Measurements from ENCODE around the gene MPPED2.

The MPPED2 gene

GRCh38 chr11:30586251-30587144 is at the start of gene MPPED2:
Gene MPPED2, minus strand, starts transcription at chr11:30586353. Its CDS starts 5,980 bp downstream, at chr11:30580373.
- peak; percentile 55 for DNase-seq (ENCODE audit: low spot score)

DNA sequence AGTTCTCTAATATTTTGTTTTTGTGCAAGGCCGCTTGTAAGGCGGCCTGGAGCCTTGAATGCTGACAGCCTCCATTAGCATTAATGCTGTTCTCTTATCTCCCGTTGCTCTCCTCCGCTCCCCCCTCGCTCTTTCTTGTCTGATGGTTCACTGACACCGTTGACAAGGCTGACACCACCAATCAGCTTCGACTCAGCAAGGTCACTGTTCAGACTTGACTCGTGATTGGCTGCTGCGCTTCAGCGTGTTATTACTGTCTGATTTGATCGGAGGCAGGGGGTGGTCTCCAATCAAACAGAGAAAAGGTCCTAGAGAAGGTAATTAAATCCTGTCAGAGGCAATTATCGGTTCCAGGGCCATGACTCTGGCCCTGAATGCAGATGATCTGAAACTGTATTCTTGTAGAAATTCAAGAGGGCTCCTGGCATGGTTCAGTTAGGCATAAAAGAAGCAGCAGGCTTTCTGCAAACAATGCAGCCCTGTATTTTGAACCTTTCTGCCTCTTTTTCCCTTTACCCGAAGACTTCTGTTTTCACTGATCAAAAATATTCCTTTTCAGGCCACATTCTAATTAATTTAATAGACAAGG is 49.3 kb upstream of the MPPED2 start:
- DNase-seq (ENCODE audit: low spot score): no peak

DNA sequence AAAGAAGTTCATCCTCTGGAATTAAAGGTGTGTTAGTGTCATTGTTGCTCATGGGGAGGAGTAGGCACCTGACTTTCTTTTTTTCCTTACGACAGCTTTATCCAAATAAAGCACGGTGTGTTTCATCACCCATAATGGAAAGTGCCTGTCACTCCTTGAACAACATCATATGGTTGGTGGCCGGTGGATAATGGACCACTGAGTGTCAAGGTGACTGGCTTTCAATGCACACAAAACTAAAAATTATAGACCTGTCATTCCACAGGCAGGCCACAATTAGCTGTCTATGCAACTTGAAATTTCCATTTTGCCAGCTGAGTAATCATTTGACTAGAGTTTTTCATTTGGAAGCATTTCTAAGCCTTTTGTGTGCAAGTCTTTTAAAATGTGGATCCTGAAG is 45.0 kb upstream of the MPPED2 start:
- no peak for DNase-seq (ENCODE audit: low spot score)

GRCh38 chr11:30619767-30620166 is 33.6 kb upstream of the MPPED2 start:
- DNase-seq (ENCODE audit: low spot score): no peak

DNA sequence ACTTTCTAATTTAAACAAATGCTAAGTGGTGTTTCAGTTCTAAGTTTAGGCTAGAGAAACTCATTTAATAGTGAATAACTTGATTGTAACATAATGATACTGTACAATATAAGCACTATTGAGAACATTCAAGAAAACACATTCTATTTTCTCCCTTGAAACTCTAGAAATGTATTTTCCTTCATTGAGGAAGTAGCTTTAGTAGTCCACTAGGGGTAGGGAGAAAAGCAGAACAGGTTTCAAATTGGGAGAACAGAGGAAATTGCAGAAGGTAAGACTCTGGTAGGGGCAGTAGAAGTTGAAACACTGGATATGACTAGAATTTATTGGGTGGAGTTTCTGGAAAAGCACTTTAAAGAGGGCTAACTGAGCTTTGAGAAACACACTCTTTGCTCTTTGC is 31.6 kb upstream of the MPPED2 start:
- DNase-seq (ENCODE audit: low spot score): no peak

DNA sequence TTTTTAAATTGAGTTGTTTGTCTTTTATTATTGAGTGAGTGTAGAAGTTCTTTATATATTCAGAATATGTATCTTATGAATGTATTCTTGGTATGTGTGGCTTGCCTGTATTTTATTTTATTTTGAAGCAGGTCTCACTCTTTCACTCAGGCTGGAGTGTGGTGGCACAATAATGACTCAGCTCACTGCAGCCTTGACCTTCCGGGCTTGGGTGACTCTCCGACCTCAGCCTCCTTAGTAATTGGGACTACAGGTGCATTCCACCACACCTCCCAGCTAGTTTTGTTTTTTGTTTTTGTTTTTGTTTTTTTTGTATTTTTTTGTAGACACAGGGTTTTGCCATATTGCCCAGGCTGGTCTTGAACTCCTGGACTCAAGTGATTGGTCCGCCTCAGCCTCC is 24.5 kb upstream of the MPPED2 start:
- no peak for DNase-seq (ENCODE audit: low spot score)

GRCh38 chr11:30608534-30608933 is 22.4 kb upstream of the MPPED2 start:
- no peak for DNase-seq (ENCODE audit: low spot score)

- DNase-seq (ENCODE audit: low spot score): no peak
Observed at GRCh38 chr11:30605036-30605605, 19.0 kb upstream of the MPPED2 start.

DNA sequence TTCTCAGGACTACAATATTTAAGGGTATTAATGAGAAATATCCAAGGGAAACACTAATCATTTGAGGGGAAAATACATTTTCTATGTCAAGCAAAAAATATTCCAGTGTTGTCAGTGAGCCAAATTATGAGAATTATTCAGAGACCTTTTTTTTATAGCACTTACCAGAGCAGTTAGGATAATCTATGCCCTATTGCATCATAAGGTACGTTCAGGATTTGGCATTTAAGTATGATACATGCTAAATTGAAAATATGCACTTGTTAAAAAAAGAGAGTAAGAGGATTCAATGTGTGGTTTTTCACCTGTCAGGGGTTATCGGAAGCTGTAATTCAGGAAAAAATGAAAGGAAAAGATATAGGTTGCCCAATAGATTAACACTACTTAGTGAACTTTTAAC is 17.2 kb upstream of the MPPED2 start:
- no peak for DNase-seq (ENCODE audit: low spot score)

GRCh38 chr11:30596832-30597231 is 10.7 kb upstream of the MPPED2 start:
- no peak for DNase-seq (ENCODE audit: low spot score)

DNA sequence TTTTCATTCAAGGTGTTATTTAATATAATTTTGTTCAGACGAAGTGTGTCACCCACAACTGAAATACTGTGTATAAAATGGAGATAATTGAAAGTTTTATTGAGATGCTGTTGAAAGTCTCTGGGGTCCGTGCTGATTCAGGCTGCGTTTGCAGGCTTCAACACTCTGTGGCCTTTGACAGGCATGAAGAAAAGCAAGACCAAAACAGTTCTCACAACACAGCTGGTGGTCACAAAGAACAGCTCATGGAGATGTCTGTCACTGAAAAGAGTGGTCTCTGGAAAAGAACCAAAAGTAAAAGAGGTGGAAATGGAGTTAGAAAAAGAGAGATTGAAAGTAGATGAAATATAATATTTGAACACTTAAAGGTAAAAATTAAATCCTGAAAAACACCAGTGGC is 9.8 kb upstream of the MPPED2 start:
- no peak for DNase-seq (ENCODE audit: low spot score)

- DNase-seq (ENCODE audit: low spot score): no peak
Observed at GRCh38 chr11:30594646-30595411, 8.7 kb upstream of the MPPED2 start.

GRCh38 chr11:30587269-30587812 is 1.2 kb upstream of the MPPED2 start:
- no peak for DNase-seq (ENCODE audit: low spot score)

DNA sequence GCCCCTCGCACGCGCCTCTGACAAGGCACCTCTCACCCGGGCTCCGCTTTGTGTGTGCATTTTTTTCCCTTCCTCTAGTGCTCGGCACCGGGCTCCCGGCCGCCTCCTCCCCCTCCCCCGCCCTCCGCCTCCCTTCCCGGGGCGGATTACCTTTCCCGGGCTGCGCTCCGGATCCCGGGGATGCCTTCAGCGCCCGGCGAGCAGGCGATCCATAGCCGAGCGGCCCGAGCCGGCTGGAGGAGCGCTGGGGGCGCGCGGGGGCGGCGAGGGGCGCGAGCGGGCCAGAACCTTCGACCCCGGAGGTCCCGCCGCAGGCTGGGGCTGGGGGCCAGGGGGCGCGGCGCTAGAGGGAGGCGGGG is 282 bp downstream of the MPPED2 start:
- peak; percentile 28 for DNase-seq (ENCODE audit: low spot score)

DNA sequence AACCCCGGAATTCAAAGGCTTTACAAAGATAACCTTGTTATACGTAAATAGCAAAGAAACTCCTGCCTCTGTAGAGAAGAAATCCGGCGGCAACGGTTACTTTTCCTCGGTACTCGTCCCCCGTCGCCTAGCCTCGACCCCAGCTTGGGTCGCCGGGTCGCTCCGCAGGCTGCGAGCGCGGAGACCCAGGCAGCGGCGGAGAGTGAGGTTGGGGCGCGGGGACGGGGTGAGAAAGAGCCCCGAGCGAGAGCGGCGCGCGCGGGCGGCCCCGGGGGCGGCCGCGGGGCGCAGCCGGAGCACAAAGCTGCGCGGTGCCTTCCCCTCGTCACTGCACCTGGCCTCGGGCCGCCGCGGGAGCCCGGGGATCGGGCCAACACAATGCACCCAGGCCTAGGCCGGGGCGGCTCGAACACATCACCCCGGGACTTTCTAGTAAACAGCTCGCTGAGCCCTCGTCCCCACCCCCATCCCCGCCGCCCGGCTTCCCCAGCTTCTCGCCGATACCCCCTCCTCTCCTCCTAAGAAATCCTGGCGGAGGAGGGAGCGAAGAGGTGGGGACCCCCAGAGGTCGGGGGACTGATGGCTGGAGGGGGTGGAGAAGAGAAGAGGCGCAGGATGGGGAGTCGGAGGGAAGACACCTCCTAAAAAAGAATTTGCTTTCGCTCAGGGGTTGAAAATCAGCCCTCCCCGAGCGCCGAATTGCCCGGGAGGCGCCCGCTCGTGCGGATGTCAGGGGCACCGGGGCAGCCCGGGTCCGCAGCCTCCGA is 845 bp downstream of the MPPED2 start:
- DNase-seq (ENCODE audit: low spot score): peak; percentile 19

DNA sequence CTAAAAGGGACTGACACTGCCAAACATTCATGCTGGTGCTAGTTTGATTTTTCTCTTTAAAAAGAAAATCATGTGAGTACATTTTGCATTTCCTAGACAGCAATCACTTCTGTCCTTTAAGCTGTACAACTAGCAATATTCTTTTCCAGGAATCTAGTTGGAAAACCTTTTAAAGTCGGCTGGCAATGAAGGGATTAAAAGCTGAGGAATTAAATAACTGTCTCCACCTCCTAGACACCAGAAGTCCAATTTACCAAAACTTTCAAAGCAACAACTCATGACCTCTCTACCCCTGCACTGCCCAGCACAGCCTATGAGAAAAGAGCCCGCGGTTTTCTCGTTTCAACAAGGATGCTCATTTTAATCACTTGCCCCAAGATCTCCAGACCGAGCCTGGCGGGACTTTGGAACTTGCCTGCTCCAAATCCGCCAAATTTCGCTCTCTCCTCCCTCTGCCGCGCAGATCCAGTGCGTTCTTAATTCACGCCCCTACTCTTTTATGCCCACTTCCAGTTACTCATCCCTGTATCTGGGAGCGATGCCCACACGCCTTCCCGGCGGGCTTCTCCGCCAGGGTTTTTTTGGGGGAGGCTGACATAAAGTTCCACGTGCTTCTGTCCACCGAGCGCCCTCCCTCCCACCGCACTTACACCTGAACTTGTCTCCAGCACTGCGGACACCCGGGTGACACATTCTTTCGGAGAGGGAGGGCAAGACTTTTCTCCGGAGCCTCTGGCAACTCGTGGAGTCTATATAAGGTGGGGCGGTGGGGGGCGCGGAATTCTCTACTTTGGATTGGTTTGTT is 2.5 kb downstream of the MPPED2 start:
- DNase-seq (ENCODE audit: low spot score): peak; percentile 7

GRCh38 chr11:30582726-30583125 is 3.4 kb downstream of the MPPED2 start:
- DNase-seq (ENCODE audit: low spot score): no peak

DNA sequence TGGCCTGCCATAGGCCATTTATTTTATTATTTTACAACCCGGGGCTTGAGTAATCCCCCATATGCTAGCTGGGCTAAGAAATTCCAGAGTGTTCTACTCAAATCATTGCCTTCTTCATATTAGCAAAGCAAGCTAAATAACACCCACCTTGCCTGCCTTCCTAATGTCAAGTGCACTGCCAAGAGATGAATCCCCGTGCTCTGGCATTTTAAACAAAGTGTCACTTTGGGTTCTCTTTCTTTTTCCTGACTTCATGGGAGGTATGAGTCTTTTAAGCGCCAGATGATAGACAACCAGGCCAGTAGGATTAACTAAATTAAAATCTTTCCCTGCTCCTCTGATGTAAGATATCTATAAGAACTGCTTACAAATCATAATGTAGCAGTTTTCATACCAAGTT is 4.5 kb downstream of the MPPED2 start:
- DNase-seq (ENCODE audit: low spot score): no peak

- no peak for DNase-seq (ENCODE audit: low spot score)
Observed at GRCh38 chr11:30580573-30580972, 5.6 kb downstream of the MPPED2 start.

- DNase-seq (ENCODE audit: low spot score): no peak
Observed at GRCh38 chr11:30579415-30580175, 6.6 kb downstream of the MPPED2 start.

All from AG08395 (cell line).